ENCODE measurements around the gene BNIP5. TPM values are rescaled to one million over a fixed set of nuclear protein-coding genes. Genes with fewer than 3 reads are reported as not detected.

BNIP5 gene
- total RNA-seq, 1 experiment from 2014 or later, result not detected

- no peaks in the 10 kb centered on the region for H3K36me3 ChIP-seq (ENCODE audit: insufficient read depth, low read length)
- H3K4me3 ChIP-seq (ENCODE audit: low read length), result no peak overlapping the region
- no peak overlapping the region for H3K4me2 ChIP-seq (ENCODE audit: low read depth, low read length, poor library complexity, severe bottlenecking)
- no peak for DNase-seq
- H4K20me1 ChIP-seq (ENCODE audit: insufficient read depth, low read depth, low read length), result no peaks in the 10 kb centered on the region
- H3K9me3 ChIP-seq (ENCODE audit: low read length), result no peaks in the 10 kb centered on the region
- no peak overlapping the region for H2AFZ ChIP-seq (ENCODE audit: low read length)
- no peaks in the 10 kb centered on the region for H3K9me2 ChIP-seq (replicated peaks; ENCODE audit: insufficient read depth, low read length)
- H3K27ac ChIP-seq (ENCODE audit: low read length), result no peak overlapping the region
- no peaks in the 10 kb centered on the region for H3K27me3 ChIP-seq (ENCODE audit: low read length)
- no peaks in the 10 kb centered on the region for H3K79me2 ChIP-seq (ENCODE audit: low read length)
- no peak overlapping the region for H3K9ac ChIP-seq (ENCODE audit: low read length)
- H3K4me1 ChIP-seq (ENCODE audit: low read length), result 0 out of 2 replicates have a peak, but pooled peaks cover 2% of the 10 kb centered on the region
These were observed 41.7 kb upstream of the BNIP5 start for GRCh38 chr6:36378243-36378920.

GRCh38 chr6:36377594-36377993, 40.9 kb upstream of the BNIP5 start:
- Histone ChIP-seq H4K20me1 (ENCODE audit: insufficient read depth, low read depth, low read length) (no peaks in the 10 kb centered on the region), H3K4me2 (ENCODE audit: low read depth, low read length, poor library complexity, severe bottlenecking) (no peak overlapping the region), H3K9me2 (replicated peaks; ENCODE audit: insufficient read depth, low read length) (no peaks in the 10 kb centered on the region), H2AFZ (ENCODE audit: low read length) (no peak overlapping the region), H3K79me2 (ENCODE audit: low read length) (no peaks in the 10 kb centered on the region), H3K36me3 (ENCODE audit: insufficient read depth, low read length) (no peaks in the 10 kb centered on the region), H3K27me3 (ENCODE audit: low read length) (no peaks in the 10 kb centered on the region), H3K27ac (ENCODE audit: low read length) (no peak overlapping the region), H3K4me1 (ENCODE audit: low read length) (0 out of 2 replicates have a peak, but pooled peaks cover 2% of the 10 kb centered on the region), H3K9ac (ENCODE audit: low read length) (no peak overlapping the region), H3K4me3 (ENCODE audit: low read length) (no peak overlapping the region), H3K9me3 (ENCODE audit: low read length) (no peaks in the 10 kb centered on the region)
- DNase-seq, result no peak

GRCh38 chr6:36376742-36377141, 40.1 kb upstream of the BNIP5 start:
- Histone ChIP-seq H3K4me2 (ENCODE audit: low read depth, low read length, poor library complexity, severe bottlenecking) (no peak overlapping the region), H2AFZ (ENCODE audit: low read length) (no peak overlapping the region), H3K4me1 (ENCODE audit: low read length) (0 out of 2 replicates have a peak, but pooled peaks cover 2% of the 10 kb centered on the region), H4K20me1 (ENCODE audit: insufficient read depth, low read depth, low read length) (no peaks in the 10 kb centered on the region), H3K9ac (ENCODE audit: low read length) (no peak overlapping the region), H3K27ac (ENCODE audit: low read length) (no peak overlapping the region), H3K79me2 (ENCODE audit: low read length) (no peaks in the 10 kb centered on the region), H3K4me3 (ENCODE audit: low read length) (no peak overlapping the region), H3K27me3 (ENCODE audit: low read length) (no peaks in the 10 kb centered on the region), H3K9me3 (ENCODE audit: low read length) (no peaks in the 10 kb centered on the region), H3K9me2 (replicated peaks; ENCODE audit: insufficient read depth, low read length) (no peaks in the 10 kb centered on the region), H3K36me3 (ENCODE audit: insufficient read depth, low read length) (no peaks in the 10 kb centered on the region)
- DNase-seq, result no peak

GRCh38 chr6:36376183-36376582, 39.5 kb upstream of the BNIP5 start:
- H3K4me3 ChIP-seq (ENCODE audit: low read length), result no peak overlapping the region
- no peaks in the 10 kb centered on the region for H3K36me3 ChIP-seq (ENCODE audit: insufficient read depth, low read length)
- DNase-seq, result no peak
- H3K9me3 ChIP-seq (ENCODE audit: low read length), result no peaks in the 10 kb centered on the region
- H3K9ac ChIP-seq (ENCODE audit: low read length), result no peak overlapping the region
- no peaks in the 10 kb centered on the region for H3K9me2 ChIP-seq (replicated peaks; ENCODE audit: insufficient read depth, low read length)
- H4K20me1 ChIP-seq (ENCODE audit: insufficient read depth, low read depth, low read length), result no peaks in the 10 kb centered on the region
- H3K27ac ChIP-seq (ENCODE audit: low read length), result no peak overlapping the region
- no peaks in the 10 kb centered on the region for H3K27me3 ChIP-seq (ENCODE audit: low read length)
- no peak overlapping the region for H2AFZ ChIP-seq (ENCODE audit: low read length)
- H3K4me2 ChIP-seq (ENCODE audit: low read depth, low read length, poor library complexity, severe bottlenecking), result no peak overlapping the region
- 0 out of 2 replicates have a peak, but pooled peaks cover 2% of the 10 kb centered on the region for H3K4me1 ChIP-seq (ENCODE audit: low read length)
- H3K79me2 ChIP-seq (ENCODE audit: low read length), result no peaks in the 10 kb centered on the region

- Histone ChIP-seq H3K9ac (ENCODE audit: low read length) (no peak overlapping the region), H3K36me3 (ENCODE audit: insufficient read depth, low read length) (no peaks in the 10 kb centered on the region), H3K9me2 (replicated peaks; ENCODE audit: insufficient read depth, low read length) (no peaks in the 10 kb centered on the region), H4K20me1 (ENCODE audit: insufficient read depth, low read depth, low read length) (no peaks in the 10 kb centered on the region), H3K27me3 (ENCODE audit: low read length) (no peaks in the 10 kb centered on the region), H2AFZ (ENCODE audit: low read length) (no peak overlapping the region), H3K4me2 (ENCODE audit: low read depth, low read length, poor library complexity, severe bottlenecking) (no peak overlapping the region), H3K27ac (ENCODE audit: low read length) (no peak overlapping the region), H3K79me2 (ENCODE audit: low read length) (no peaks in the 10 kb centered on the region), H3K4me3 (ENCODE audit: low read length) (no peak overlapping the region), H3K9me3 (ENCODE audit: low read length) (no peaks in the 10 kb centered on the region), H3K4me1 (ENCODE audit: low read length) (0 out of 2 replicates have a peak, but pooled peaks cover 2% of the 10 kb centered on the region)
- DNase-seq, result no peak
These were observed 39.0 kb upstream of the BNIP5 start for GRCh38 chr6:36375644-36376155.

- H4K20me1 ChIP-seq (ENCODE audit: insufficient read depth, low read depth, low read length), result no peaks in the 10 kb centered on the region
- H3K4me2 ChIP-seq (ENCODE audit: low read depth, low read length, poor library complexity, severe bottlenecking), result no peak overlapping the region
- 0 out of 2 replicates have a peak, but pooled peaks cover 2% of the 10 kb centered on the region for H3K4me1 ChIP-seq (ENCODE audit: low read length)
- H3K9ac ChIP-seq (ENCODE audit: low read length), result no peak overlapping the region
- no peaks in the 10 kb centered on the region for H3K36me3 ChIP-seq (ENCODE audit: insufficient read depth, low read length)
- H3K4me3 ChIP-seq (ENCODE audit: low read length), result no peak overlapping the region
- H3K27ac ChIP-seq (ENCODE audit: low read length), result no peak overlapping the region
- no peak for DNase-seq
- H3K27me3 ChIP-seq (ENCODE audit: low read length), result no peaks in the 10 kb centered on the region
- H2AFZ ChIP-seq (ENCODE audit: low read length), result no peak overlapping the region
- H3K9me2 ChIP-seq (replicated peaks; ENCODE audit: insufficient read depth, low read length), result no peaks in the 10 kb centered on the region
- no peaks in the 10 kb centered on the region for H3K9me3 ChIP-seq (ENCODE audit: low read length)
- H3K79me2 ChIP-seq (ENCODE audit: low read length), result no peaks in the 10 kb centered on the region
These were observed 38.3 kb upstream of the BNIP5 start for GRCh38 chr6:36374972-36375371.

GRCh38 chr6:36374194-36374593, 37.5 kb upstream of the BNIP5 start:
- H4K20me1 ChIP-seq (ENCODE audit: insufficient read depth, low read depth, low read length), result no peaks in the 10 kb centered on the region
- H3K36me3 ChIP-seq (ENCODE audit: insufficient read depth, low read length), result no peaks in the 10 kb centered on the region
- no peaks in the 10 kb centered on the region for H3K79me2 ChIP-seq (ENCODE audit: low read length)
- H3K27me3 ChIP-seq (ENCODE audit: low read length), result no peaks in the 10 kb centered on the region
- H3K9me2 ChIP-seq (replicated peaks; ENCODE audit: insufficient read depth, low read length), result no peaks in the 10 kb centered on the region
- no peaks in the 10 kb centered on the region for H3K9me3 ChIP-seq (ENCODE audit: low read length)
- no peak overlapping the region for H3K9ac ChIP-seq (ENCODE audit: low read length)
- H3K27ac ChIP-seq (ENCODE audit: low read length), result no peak overlapping the region
- H3K4me3 ChIP-seq (ENCODE audit: low read length), result no peak overlapping the region
- no peak for DNase-seq
- no peak overlapping the region for H2AFZ ChIP-seq (ENCODE audit: low read length)
- 0 out of 2 replicates have a peak, but pooled peaks cover 2% of the 10 kb centered on the region for H3K4me1 ChIP-seq (ENCODE audit: low read length)
- no peak overlapping the region for H3K4me2 ChIP-seq (ENCODE audit: low read depth, low read length, poor library complexity, severe bottlenecking)

GRCh38 chr6:36373368-36374019, 36.8 kb upstream of the BNIP5 start:
- DNase-seq, result no peak
- Histone ChIP-seq H3K4me3 (ENCODE audit: low read length) (no peak overlapping the region), H3K9me3 (ENCODE audit: low read length) (no peaks in the 10 kb centered on the region), H2AFZ (ENCODE audit: low read length) (no peak overlapping the region), H3K4me2 (ENCODE audit: low read depth, low read length, poor library complexity, severe bottlenecking) (no peak overlapping the region), H3K9ac (ENCODE audit: low read length) (no peak overlapping the region), H3K4me1 (ENCODE audit: low read length) (0 out of 2 replicates have a peak, but pooled peaks cover 2% of the 10 kb centered on the region), H3K27me3 (ENCODE audit: low read length) (no peaks in the 10 kb centered on the region), H4K20me1 (ENCODE audit: insufficient read depth, low read depth, low read length) (no peaks in the 10 kb centered on the region), H3K9me2 (replicated peaks; ENCODE audit: insufficient read depth, low read length) (no peaks in the 10 kb centered on the region), H3K27ac (ENCODE audit: low read length) (no peak overlapping the region), H3K36me3 (ENCODE audit: insufficient read depth, low read length) (no peaks in the 10 kb centered on the region), H3K79me2 (ENCODE audit: low read length) (no peaks in the 10 kb centered on the region)
